SIG-M5 treated with dmso at 0.1 percent for 504 hours (cell line): ENCODE data around the gene FAM13B.

Experiments used
- DNase-seq: peaks from one replicate; lab custom pipeline; 2025; ENCODE audit not compliant: unreplicated experiment; lab: John Stamatoyannopoulos, UW

FAM13B gene

GRCh38 chr5:137901011-137901817 is 131.7 kb downstream of the FAM13B start:
- DNase-seq, result no peak

GRCh38 chr5:137899493-137899892 is 133.4 kb downstream of the FAM13B start:
- no peak for DNase-seq

GRCh38 chr5:137896560-137896959 is 136.3 kb downstream of the FAM13B start:
- DNase-seq, result no peak

GRCh38 chr5:137894586-137894985 is 138.3 kb downstream of the FAM13B start:
- no peak for DNase-seq

GRCh38 chr5:137891849-137892248 is 141.0 kb downstream of the FAM13B start:
- DNase-seq, result no peak

- no peak for DNase-seq
Measured at GRCh38 chr5:137890845-137891244, 142.0 kb downstream of the FAM13B start.

GRCh38 chr5:137888863-137889759 is 143.8 kb downstream of the FAM13B start, which contains the start of gene PKD2L2:
Gene PKD2L2 (plus strand): TSS chr5:137889457. CDS start chr5:137889492, 35 bp downstream.
- peak; percentile 57 for DNase-seq

GRCh38 chr5:137888466-137888862 is 144.4 kb downstream of the FAM13B start:
- DNase-seq, result no peak
